A549 (cell line): ENCODE measurements around the gene THYN1. TPM values are rescaled to one million over a fixed set of nuclear protein-coding genes. Genes with fewer than 3 reads are reported as not detected.

Source experiments
- ATAC-seq, 2 experiments: fragments of 200-7000 bp in 1 of 2; fragments of >200 bp in 1 of 2; cut with Nextera tagmentation in 1 of 2; cut with Tn5 transposase in 1 of 2; 3 replicates each; pipeline versions ENCODE4 v1.8.0 to v1.9.1; 2018 to 2020; ENCODE audit warnings: mild to moderate bottlenecking in 1 of 2, moderate library complexity in 1 of 2
- CTCF ChIA-PET: fragments of 300-600 bp; sonication (Branson Sonifier 250); formaldehyde crosslinking; extraction: SDS; loops from one replicate; lab custom pipeline; 2021; ENCODE audit warnings: antibody characterized with exemption, inconsistent platforms; lab: Yijun Ruan, JAX
- POLR2A ChIA-PET: fragments of 350-600 bp; formaldehyde crosslinking; extraction: SDS; loops from one replicate; lab custom pipeline; 2021; ENCODE audit warnings: antibody characterized with exemption, inconsistent platforms; lab: Yijun Ruan, JAX
- DNase-seq, 2 experiments: peaks; one replicate each; pipeline versions ENCODE4 v3.0.0 to v3.0.0-alpha.2; 2011 to 2016; ENCODE audit warnings: low read depth in 1 of 2, low spot score in 1 of 2
- FAIRE-seq: peaks from 2 replicates; lab custom pipeline; 2011; peaks lifted over from hg19 to GRCh38; lab: Jason Lieb, UNC
- H3K27ac ChIP-seq, 2 experiments: fragments of >200 bp; sonication (Bioruptor Twin); formaldehyde crosslinking; 3 replicates each; pipeline ENCODE4 v1.5.1; 2016 to 2017
- H3K4me1 ChIP-seq: fragments of >200 bp; sonication (Bioruptor Twin); formaldehyde crosslinking; 3 replicates; pipeline ENCODE4 v1.6.1; 2016
- H3K4me2 ChIP-seq: fragments of >200 bp; sonication (Bioruptor Twin); formaldehyde crosslinking; 3 replicates; pipeline ENCODE4 v1.6.1; 2016
- H3K4me3 ChIP-seq: fragments of >200 bp; sonication (Bioruptor Twin); formaldehyde crosslinking; 3 replicates; pipeline ENCODE4 v1.5.1; 2016
- H3K9me3 ChIP-seq: fragments of >200 bp; sonication (Bioruptor Twin); formaldehyde crosslinking; 3 replicates; pipeline ENCODE4 v1.6.1; 2016
- ATOH8 ChIP-seq: fragments of 250-450 bp; sonication (Bioruptor Pico); IDR thresholded peaks from 2 replicates; pipeline ENCODE4 v1.5.0; 2020; ENCODE audit warnings: low read depth, mild to moderate bottlenecking, moderate library complexity
- BHLHE40 ChIP-seq: IDR thresholded peaks from 2 replicates; pipeline ENCODE4 v1.6.1; 2012; ENCODE audit warnings: low read depth, low read length, inconsistent platforms
- CBX2 ChIP-seq: fragments of 200-600 bp; sonication (generic); IDR thresholded peaks from 2 replicates; pipeline ENCODE4 v1.6.1; 2016; ENCODE audit warnings: low read depth, mild to moderate bottlenecking, borderline replicate concordance
- CBX8 ChIP-seq: fragments of 200-600 bp; sonication (generic); IDR thresholded peaks from 2 replicates; pipeline ENCODE4 v1.6.1; 2016
- CHD2 ChIP-seq: fragments of 150-350 bp; IDR thresholded peaks from 2 replicates; pipeline ENCODE4 v1.6.1; 2014; ENCODE audit warnings: low read length; ENCODE audit not compliant: partially characterized antibody
- EHF ChIP-seq: fragments of 250-450 bp; sonication (Bioruptor Pico); IDR thresholded peaks from 2 replicates; pipeline ENCODE4 v1.5.0; 2020; ENCODE audit warnings: mild to moderate bottlenecking
- EHMT2 ChIP-seq: fragments of 200-600 bp; sonication (generic); IDR thresholded peaks from 2 replicates; pipeline ENCODE4 v1.6.1; 2016; ENCODE audit warnings: antibody characterized with exemption, low read depth, mild to moderate bottlenecking, moderate library complexity
- HEYL ChIP-seq: fragments of 250-450 bp; sonication (Bioruptor Pico); IDR thresholded peaks from 2 replicates; pipeline ENCODE4 v1.8.0; 2021; ENCODE audit warnings: mild to moderate bottlenecking, moderate library complexity
- HOXB13 ChIP-seq: fragments of 250-450 bp; sonication (Bioruptor Pico); IDR thresholded peaks from 2 replicates; pipeline ENCODE4 v1.5.0; 2020; ENCODE audit warnings: low read depth, mild to moderate bottlenecking, moderate library complexity
- JUNB ChIP-seq: fragments of >200 bp; sonication (Bioruptor Twin); formaldehyde crosslinking; IDR thresholded peaks from 2 replicates; pipeline ENCODE4 v1.6.1; 2016
- MAZ ChIP-seq: fragments of 150-350 bp; IDR thresholded peaks from 2 replicates; pipeline ENCODE4 v1.6.1; 2014; ENCODE audit warnings: antibody characterized with exemption, low read depth, low read length, borderline replicate concordance
- MYC ChIP-seq: IDR thresholded peaks from 2 replicates; pipeline ENCODE4 v1.6.1; 2012; ENCODE audit warnings: mild to moderate bottlenecking, inconsistent platforms, low read length, improper control_type of control experiment, borderline replicate concordance
- NFE2L2 ChIP-seq: fragments of 150-350 bp; conservative IDR thresholded peaks from 2 replicates; pipeline ENCODE4 v1.6.1; 2014; ENCODE audit warnings: low read length
- NPAS2 ChIP-seq: fragments of 250-450 bp; sonication (Bioruptor Pico); IDR thresholded peaks from 2 replicates; pipeline ENCODE4 v1.8.0; 2022; ENCODE audit warnings: mild to moderate bottlenecking, moderate library complexity, borderline replicate concordance
- NR3C1 ChIP-seq: fragments of >200 bp; sonication (Bioruptor Twin); formaldehyde crosslinking; IDR thresholded peaks from 3 replicates; pipeline ENCODE4 v1.6.1; 2017
- REST ChIP-seq: fragments of 200-600 bp; sonication (generic); IDR thresholded peaks from 2 replicates; pipeline ENCODE4 v1.6.1; 2016; ENCODE audit warnings: antibody characterized with exemption, mild to moderate bottlenecking, moderate library complexity
- USF2 ChIP-seq: fragments of 450-650 bp; IDR thresholded peaks from 2 replicates; pipeline ENCODE4 v1.6.1; 2014; ENCODE audit warnings: antibody characterized with exemption
- ZC3H11A ChIP-seq: fragments of 450-650 bp; IDR thresholded peaks from 2 replicates; pipeline ENCODE4 v1.6.1; 2014; ENCODE audit warnings: antibody characterized with exemption, mild to moderate bottlenecking
- WGBS: methylation state at CpG from one replicate; pipeline ENCODE4 v1.1.6; 2017; ENCODE audit errors: missing lambda C conversion rate; 5-methylcytosine and 5-hydroxymethylcytosine counted together
- polyA plus RNA-seq, 4 experiments: library from polyadenylated mRNA; depleted of rRNA in 3 of 4; stranded (reverse); fragments of >200 nt; fragmentation: RNase III in 1 of 4; extraction: RNeasy Plus Mini Kit Qiagen cat#74134 plus additional on column Dnase treatment in 1 of 4; gene quantifications; 2 replicates in 3 of 4; 3 replicates in 1 of 4; pipeline ENCODE4 v1.2.3, GENCODE V29; 2011 to 2017

Gene THYN1
- polyA plus RNA-seq, 2 of the 4 experiments (the other 2 are of a cell fraction): 20.8 to 27.9 TPM

GRCh38 chr11:134205729-134206128 lies 47.4 kb downstream of the THYN1 start (continued):
- TF ChIP-seq REST (no peak), NFE2L2 (no peak), BHLHE40 (no peak), MYC (no peak), ATOH8 (CRISPR knock-in tag) (no peak)
- TF ChIP-seq, all 56 proteins: peak for 0

GRCh38 chr11:134202661-134203060 lies 50.5 kb downstream of the THYN1 start:
- CTCF ChIA-PET: interaction anchor here (0.6 kb wide), 1 partner anchor 22 kb away, joined by 4 read pairs; no protein-coding TSS in a partner anchor
- H3K4me3 ChIP-seq: no peak overlapping the region
- TF ChIP-seq ZC3H11A (no peak), HOXB13 (CRISPR knock-in tag) (no peak), JUNB (no peak), CHD2 (no peak), NPAS2 (CRISPR knock-in tag) (no peak)
- TF ChIP-seq, all 56 proteins: peak for 0
- WGBS: 93% methylated on average over 4 of the region's 4 CpGs
- DNase-seq (no peak), FAIRE-seq (no peak), ATAC-seq (no peak)
- H3K9me3 ChIP-seq: no peaks in the 10 kb centered on the region
- POLR2A ChIA-PET: no interaction called here
- no peak overlapping the region for H3K4me2 ChIP-seq
- no peak overlapping the region for H3K27ac ChIP-seq
- no peaks in the 10 kb centered on the region for H3K4me1 ChIP-seq

GRCh38 chr11:134200688-134201087 lies 52.5 kb downstream of the THYN1 start:
- FAIRE-seq: no peak
- ATAC-seq: no peak
- DNase-seq: no peak
- no peak overlapping the region for H3K27ac ChIP-seq
- POLR2A ChIA-PET: no interaction called here
- 87% methylated on average over 6 of the region's 6 CpGs for WGBS
- no peak for TF ChIP-seq NR3C1
- no peak for TF ChIP-seq USF2
- no peak for TF ChIP-seq MYC
- no peak for TF ChIP-seq HOXB13 (CRISPR knock-in tag)
- TF ChIP-seq CBX2: no peak
- no peak for TF ChIP-seq EHF (CRISPR knock-in tag)
- no peak for TF ChIP-seq EHMT2
- no peak for TF ChIP-seq CBX8
- no peak for TF ChIP-seq HEYL
- no peak for TF ChIP-seq MAZ
- TF ChIP-seq, all 56 proteins: peak for 0
- Histone ChIP-seq H3K4me3 (no peak overlapping the region), H3K9me3 (no peaks in the 10 kb centered on the region), H3K4me1 (no peaks in the 10 kb centered on the region), H3K4me2 (no peak overlapping the region)
- CTCF ChIA-PET: no interaction called here
